ENCODE measurements around the gene ESD. TPM values are rescaled to one million over a fixed set of nuclear protein-coding genes. Genes with fewer than 3 reads are reported as not detected.
A peak's percentile ranks its signal among the peaks of the same experiment; 100 is the strongest.

The ESD gene
- total and polyA plus RNA-seq, 2 experiments from 2014 or later: 97.9 to 191 TPM

GRCh38 chr13:46751811-46752635 lies 44.9 kb downstream of the ESD start:
- peak; percentile 65 for DNase-seq
- Histone ChIP-seq H3K4me3 (no peak overlapping the region), H3K36me3 (ENCODE audit: low read depth) (no peaks in the 10 kb centered on the region), H3K27ac (no peak overlapping the region), H3K9me3 (ENCODE audit: low read depth) (no peaks in the 10 kb centered on the region), H3K9ac (no peak overlapping the region), H4K20me1 (ENCODE audit: insufficient read depth) (no peaks in the 10 kb centered on the region), H3K9me2 (ENCODE audit: insufficient read depth) (no peaks in the 10 kb centered on the region), H3K4me1 (ENCODE audit: insufficient read depth) (peaks cover 27% of the 10 kb centered on the region; the same call in 1 of the 2 replicates), H3F3A (ENCODE audit: insufficient read depth) (peaks cover 6% of the 10 kb centered on the region; the same call in 1 of the 2 replicates), H3K27me3 (replicated peaks; ENCODE audit: insufficient read depth) (no peaks in the 10 kb centered on the region), H3K4me2 (ENCODE audit: unreplicated experiment) (peak overlapping the region; percentile 51), H3K79me2 (ENCODE audit: insufficient read depth) (no peaks in the 10 kb centered on the region), H2AFZ (no peak overlapping the region)
- TF ChIP-seq EZH2 (IDR thresholded peaks at IDR 0.05; ENCODE audit: insufficient read depth, poor library complexity, severe bottlenecking) (no peak), EZH2phosphoT487 (IDR thresholded peaks at IDR 0.05; ENCODE audit: insufficient read depth, low read depth) (no peak)
- 40 to 43% methylated on average over 7 of the region's 7 CpGs for WGBS, 2 experiments (ENCODE audit: low coverage in 1 of 2, low lambda C conversion rate in 2 of 2, missing lambda C conversion rate in 2 of 2)
- in situ Hi-C loops (cut with MboI): no loop called here

- Histone ChIP-seq H3K9me3 (ENCODE audit: low read depth) (no peaks in the 10 kb centered on the region), H3K4me3 (no peak overlapping the region), H2AFZ (no peak overlapping the region), H3F3A (ENCODE audit: insufficient read depth) (peaks cover 6% of the 10 kb centered on the region; the same call in 1 of the 2 replicates), H3K4me2 (ENCODE audit: unreplicated experiment) (no peak overlapping the region), H3K9ac (no peak overlapping the region), H3K36me3 (ENCODE audit: low read depth) (0 out of 2 replicates have a peak, but pooled peaks cover under 1% of the 10 kb centered on the region), H3K27me3 (replicated peaks; ENCODE audit: insufficient read depth) (no peaks in the 10 kb centered on the region), H3K27ac (no peak overlapping the region; the same call in 1 of the 2 replicates), H3K4me1 (ENCODE audit: insufficient read depth) (peaks cover 23% of the 10 kb centered on the region; the same call in 1 of the 2 replicates), H3K79me2 (ENCODE audit: insufficient read depth) (no peaks in the 10 kb centered on the region), H3K9me2 (ENCODE audit: insufficient read depth) (no peaks in the 10 kb centered on the region), H4K20me1 (ENCODE audit: insufficient read depth) (no peaks in the 10 kb centered on the region)
- no peak for TF ChIP-seq EZH2phosphoT487 (IDR thresholded peaks at IDR 0.05; ENCODE audit: insufficient read depth, low read depth)
- no peak for TF ChIP-seq EZH2 (IDR thresholded peaks at IDR 0.05; ENCODE audit: insufficient read depth, poor library complexity, severe bottlenecking)
- WGBS, 2 experiments (ENCODE audit: low coverage in 1 of 2, low lambda C conversion rate in 2 of 2, missing lambda C conversion rate in 2 of 2): 32 to 50% methylated on average over 2 of the region's 2 CpGs
- peak; percentile 40 for DNase-seq
- in situ Hi-C loops (cut with MboI): no loop called here
Measured at GRCh38 chr13:46749951-46750350, 47.0 kb downstream of the ESD start.

- no peaks in the 10 kb centered on the region for H3K27me3 ChIP-seq (replicated peaks; ENCODE audit: insufficient read depth)
- H2AFZ ChIP-seq: no peak overlapping the region
- no peak overlapping the region for H3K4me2 ChIP-seq (ENCODE audit: unreplicated experiment)
- peaks cover 6% of the 10 kb centered on the region; the same call in 1 of the 2 replicates for H3F3A ChIP-seq (ENCODE audit: insufficient read depth)
- no peaks in the 10 kb centered on the region for H4K20me1 ChIP-seq (ENCODE audit: insufficient read depth)
- H3K79me2 ChIP-seq (ENCODE audit: insufficient read depth): no peaks in the 10 kb centered on the region
- 0 out of 2 replicates have a peak, but pooled peaks cover 4% of the 10 kb centered on the region for H3K36me3 ChIP-seq (ENCODE audit: low read depth)
- H3K4me3 ChIP-seq: no peak overlapping the region
- no peak for TF ChIP-seq EZH2phosphoT487 (IDR thresholded peaks at IDR 0.05; ENCODE audit: insufficient read depth, low read depth)
- TF ChIP-seq EZH2 (IDR thresholded peaks at IDR 0.05; ENCODE audit: insufficient read depth, poor library complexity, severe bottlenecking): no peak
- WGBS, 2 experiments (ENCODE audit: low coverage in 1 of 2, low lambda C conversion rate in 2 of 2, missing lambda C conversion rate in 2 of 2): 88% methylated on average over 4 of the region's 4 CpGs
- DNase-seq: no peak
- H3K9ac ChIP-seq: no peak overlapping the region
- H3K9me2 ChIP-seq (ENCODE audit: insufficient read depth): no peaks in the 10 kb centered on the region
- in situ Hi-C loops (cut with MboI): no loop called here
- H3K27ac ChIP-seq: no peak overlapping the region
- H3K9me3 ChIP-seq (ENCODE audit: low read depth): no peaks in the 10 kb centered on the region
- H3K4me1 ChIP-seq (ENCODE audit: insufficient read depth): peaks cover 26% of the 10 kb centered on the region
Measured at GRCh38 chr13:46748300-46748699, 48.7 kb downstream of the ESD start.

GRCh38 chr13:46747031-46747820 lies 49.7 kb downstream of the ESD start:
- WGBS, 2 experiments (ENCODE audit: low coverage in 1 of 2, low lambda C conversion rate in 2 of 2, missing lambda C conversion rate in 2 of 2): 96 to 97% methylated on average over 8 of the region's 8 CpGs
- H3K4me3 ChIP-seq: no peak overlapping the region
- TF ChIP-seq EZH2phosphoT487 (IDR thresholded peaks at IDR 0.05; ENCODE audit: insufficient read depth, low read depth): no peak
- no peak for TF ChIP-seq EZH2 (IDR thresholded peaks at IDR 0.05; ENCODE audit: insufficient read depth, poor library complexity, severe bottlenecking)
- no peaks in the 10 kb centered on the region for H3K27me3 ChIP-seq (replicated peaks; ENCODE audit: insufficient read depth)
- peaks cover 33% of the 10 kb centered on the region for H3K4me1 ChIP-seq (ENCODE audit: insufficient read depth)
- in situ Hi-C loops (cut with MboI): no loop called here
- no peaks in the 10 kb centered on the region for H4K20me1 ChIP-seq (ENCODE audit: insufficient read depth)
- H3K9me3 ChIP-seq (ENCODE audit: low read depth): no peaks in the 10 kb centered on the region
- no peak for DNase-seq
- no peaks in the 10 kb centered on the region for H3K79me2 ChIP-seq (ENCODE audit: insufficient read depth)
- H3K9ac ChIP-seq: no peak overlapping the region
- H2AFZ ChIP-seq: no peak overlapping the region
- H3K36me3 ChIP-seq (ENCODE audit: low read depth): 0 out of 2 replicates have a peak, but pooled peaks cover 4% of the 10 kb centered on the region
- H3K9me2 ChIP-seq (ENCODE audit: insufficient read depth): no peaks in the 10 kb centered on the region
- H3F3A ChIP-seq (ENCODE audit: insufficient read depth): peaks cover 6% of the 10 kb centered on the region; the same call in 1 of the 2 replicates
- H3K27ac ChIP-seq: no peak overlapping the region
- no peak overlapping the region for H3K4me2 ChIP-seq (ENCODE audit: unreplicated experiment)

All from GM23248 (cell line).